CD4-positive, alpha-beta T cell treated with Interleukin-6 at 100 ng/mL for 8 hours (primary cell): ENCODE measurements around the gene ERC2.

Experiments used
- DNase-seq: peaks from one replicate; pipeline ENCODE4 v3.0.0-alpha.2; 2020; ENCODE audit warnings: mixed read lengths, low spot score

The ERC2 gene

GRCh38 chr3:55824406-55824805 is 643.9 kb downstream of the ERC2 start:
- no peak for DNase-seq

DNA sequence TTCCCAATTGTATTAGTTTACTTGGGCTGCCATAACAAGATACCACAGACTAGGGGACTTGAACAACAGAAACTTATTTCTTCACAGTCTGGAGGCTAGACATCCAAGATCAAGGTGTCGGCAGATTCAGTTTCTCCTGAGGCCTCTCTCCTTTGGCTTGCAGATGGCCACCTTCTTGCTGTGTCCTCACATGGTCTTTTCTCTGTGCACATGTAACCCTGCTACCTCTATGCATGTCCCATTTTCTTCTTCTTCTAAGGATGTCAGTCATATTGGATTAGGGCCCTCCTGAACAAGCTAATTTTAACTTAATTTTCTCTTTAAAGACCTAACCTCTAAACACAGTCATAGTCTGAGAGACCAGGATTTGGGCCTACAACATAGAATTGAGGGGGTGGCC is 644.4 kb downstream of the ERC2 start:
- no peak for DNase-seq

DNA sequence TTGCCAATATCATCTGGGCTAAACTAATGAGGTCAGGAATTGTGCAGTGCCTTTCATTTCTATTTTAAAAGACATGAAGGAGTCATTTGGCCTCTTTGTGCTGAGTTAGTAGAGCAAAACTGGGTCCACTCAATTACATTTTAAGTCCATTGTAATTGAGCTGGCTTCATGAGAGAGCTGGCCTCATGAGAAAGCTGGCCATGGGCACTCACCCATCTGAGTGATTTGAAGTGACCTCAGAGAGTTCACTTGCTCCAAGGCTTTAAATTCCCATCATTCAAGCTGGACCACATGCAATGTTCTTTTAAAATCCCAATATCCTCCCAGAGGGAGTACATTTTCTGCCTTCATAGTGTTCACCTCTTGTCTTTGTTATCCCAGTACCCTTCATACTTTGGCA is 645.3 kb downstream of the ERC2 start:
- DNase-seq, result no peak

DNA sequence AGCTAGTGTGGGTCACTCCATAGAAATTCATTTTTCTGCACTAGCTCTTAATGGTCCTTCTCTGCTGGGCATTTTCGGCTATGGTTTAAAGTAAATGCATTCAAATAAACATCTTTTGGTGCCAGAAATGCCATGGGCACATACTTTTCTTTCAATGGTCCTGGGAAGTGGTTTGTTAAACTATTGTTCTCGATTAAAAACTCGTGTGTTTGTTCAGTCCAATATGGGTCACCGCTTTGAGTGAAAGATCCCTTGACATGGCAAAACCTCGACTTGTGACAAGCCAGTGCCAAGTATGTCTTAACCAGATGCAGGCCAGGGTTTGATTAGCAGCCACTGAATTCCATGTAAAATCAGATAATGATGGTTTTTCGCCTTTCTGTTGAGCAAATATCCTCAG is 649.3 kb downstream of the ERC2 start:
- DNase-seq, result no peak

- DNase-seq, result no peak
Observed at GRCh38 chr3:55818485-55818884, 649.8 kb downstream of the ERC2 start.

GRCh38 chr3:55816794-55817576 is 651.3 kb downstream of the ERC2 start:
- no peak for DNase-seq

- no peak for DNase-seq
Observed at GRCh38 chr3:55815262-55815661, 653.0 kb downstream of the ERC2 start.

GRCh38 chr3:55813268-55814097 is 654.8 kb downstream of the ERC2 start:
- no peak for DNase-seq

GRCh38 chr3:55812394-55813013 is 655.8 kb downstream of the ERC2 start:
- DNase-seq, result no peak

DNA sequence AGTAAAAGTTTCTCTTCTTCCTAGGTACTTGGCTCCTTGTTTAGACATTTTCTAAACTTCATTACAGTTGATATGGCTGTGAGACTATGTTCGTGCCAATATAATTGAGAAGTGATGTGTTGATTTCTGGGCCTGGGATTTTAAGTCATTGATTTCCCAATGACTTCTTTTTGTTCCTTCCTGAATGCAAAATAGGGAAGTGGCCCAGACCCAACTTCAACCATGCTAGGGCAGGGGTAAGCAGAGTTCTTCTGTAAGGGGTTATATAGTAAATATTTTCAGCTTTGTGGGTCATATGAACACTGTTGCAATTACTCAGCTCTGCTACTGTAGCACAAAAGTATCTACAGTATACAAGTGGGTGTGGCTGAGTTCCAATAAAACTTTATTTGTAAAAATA is 661.1 kb downstream of the ERC2 start:
- no peak for DNase-seq

- no peak for DNase-seq
Observed at GRCh38 chr3:55805169-55805568, 663.1 kb downstream of the ERC2 start.

DNA sequence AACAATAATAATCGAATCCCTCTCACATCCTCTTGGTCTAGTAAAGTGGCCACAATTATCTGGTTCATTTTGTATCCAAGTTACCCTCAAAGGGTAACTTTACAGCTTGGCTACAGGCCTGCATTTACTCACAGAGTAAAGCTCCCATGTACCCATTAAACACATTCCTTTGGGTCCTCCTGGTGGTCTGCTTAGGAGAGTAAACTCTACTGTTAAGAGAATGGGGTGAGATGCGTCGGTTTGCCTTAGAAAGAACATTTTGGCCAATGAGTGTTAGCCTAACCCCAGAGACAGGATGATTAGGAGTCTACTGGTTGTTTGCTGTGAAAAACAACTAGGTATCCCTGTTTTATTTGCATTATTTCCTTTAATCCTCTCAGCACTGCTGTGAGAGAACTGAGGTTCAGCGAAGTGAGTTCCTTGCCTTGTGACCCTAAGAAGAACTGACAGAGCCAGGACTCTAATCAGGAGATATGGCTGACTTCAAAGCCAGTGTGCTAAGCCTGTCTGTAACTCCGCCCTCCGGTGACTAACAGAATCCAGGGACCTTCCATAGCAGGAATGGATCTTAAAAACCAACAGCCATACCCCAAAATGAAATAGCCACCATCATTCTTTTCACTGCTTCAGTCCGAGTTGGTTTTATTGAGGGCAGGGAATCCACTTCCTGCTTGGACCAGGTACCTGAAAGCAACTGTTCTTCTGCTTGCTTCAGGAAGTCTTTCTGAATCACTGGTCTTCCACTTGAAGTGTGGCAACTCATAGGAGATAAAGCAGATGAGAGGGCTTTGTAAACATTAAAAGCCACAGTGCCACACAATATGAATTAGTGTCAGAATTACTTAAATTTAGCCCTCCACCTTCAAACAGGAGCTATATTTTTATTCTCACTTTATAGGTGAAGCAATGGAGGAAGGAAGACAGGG is 663.8 kb downstream of the ERC2 start:
- DNase-seq, result no peak

DNA sequence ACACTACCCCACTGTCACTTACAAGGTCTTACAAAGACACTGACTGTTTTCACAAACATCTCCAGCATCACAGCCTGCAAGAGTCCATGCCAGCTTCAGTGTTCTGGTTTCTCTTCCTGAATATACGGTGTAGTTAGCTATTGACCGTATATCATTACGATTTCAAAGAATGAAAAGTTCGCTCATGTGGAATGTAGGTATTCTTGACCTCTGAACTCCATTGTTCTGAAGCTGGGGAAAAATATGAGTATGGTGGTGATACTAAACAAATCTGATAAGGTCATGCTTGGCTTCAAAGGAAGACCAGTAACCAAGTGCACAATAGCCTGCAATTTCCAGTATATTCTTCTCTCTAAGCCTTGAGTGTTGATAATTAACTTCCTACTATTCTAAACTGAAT is 665.5 kb downstream of the ERC2 start:
- no peak for DNase-seq

GRCh38 chr3:55801676-55802075 is 666.6 kb downstream of the ERC2 start:
- DNase-seq, result no peak

DNA sequence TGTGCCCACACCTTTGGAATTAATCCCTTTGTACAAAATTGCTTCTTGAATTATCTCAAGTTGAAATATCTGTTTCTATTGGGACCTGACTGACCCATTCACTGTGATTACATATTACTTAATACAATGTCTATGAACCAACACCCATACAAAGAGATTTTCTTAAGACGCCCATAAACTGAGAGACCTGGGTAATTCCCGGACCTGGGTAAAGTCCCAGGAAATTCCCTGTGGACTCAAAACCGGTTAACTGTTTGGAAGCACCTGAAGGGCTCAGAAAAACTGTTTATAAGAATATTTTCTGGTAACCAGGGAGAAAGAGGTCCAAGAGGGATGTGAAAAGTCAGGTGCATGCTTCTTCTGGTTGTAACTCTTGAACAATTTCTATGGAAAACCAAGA is 667.2 kb downstream of the ERC2 start:
- DNase-seq, result no peak

GRCh38 chr3:55797775-55798174 is 670.5 kb downstream of the ERC2 start:
- DNase-seq, result no peak

DNA sequence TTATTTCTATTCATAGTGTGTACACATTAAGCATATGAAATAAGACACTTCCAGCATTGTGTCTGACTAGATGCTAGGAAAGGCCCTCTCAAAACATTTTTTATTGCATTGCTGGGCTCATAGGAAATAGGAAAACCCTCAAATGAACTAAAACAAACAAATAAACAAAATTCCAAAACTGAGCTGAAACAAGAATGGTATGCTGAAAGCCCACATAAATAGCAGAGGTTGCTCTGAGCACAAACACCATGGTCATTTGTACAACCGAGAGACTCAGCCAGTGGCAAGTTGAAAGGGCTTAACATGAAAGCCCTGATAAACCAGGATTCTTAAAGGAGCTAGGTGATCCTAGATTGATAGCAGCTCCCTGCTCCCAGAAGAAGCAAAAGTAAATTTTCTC is 671.2 kb downstream of the ERC2 start:
- DNase-seq, result no peak

DNA sequence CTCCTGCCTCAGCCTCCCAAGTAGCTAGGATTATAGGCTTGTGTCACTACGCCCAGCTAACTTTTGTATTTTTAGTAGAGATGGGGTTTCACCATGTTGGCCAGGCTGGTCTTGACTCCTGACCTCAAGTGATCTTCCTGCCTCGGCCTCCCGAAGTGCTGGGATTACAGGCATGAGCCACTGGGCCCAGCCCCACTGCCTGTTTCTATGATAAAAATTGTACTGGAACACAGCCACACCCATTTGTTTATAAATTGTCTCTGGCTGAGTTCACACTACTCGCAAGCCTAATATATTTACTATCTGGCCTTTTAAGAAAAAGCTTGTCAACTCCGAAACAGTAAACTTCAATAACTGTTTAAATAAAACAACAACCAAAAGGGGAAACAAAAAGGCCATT is 671.7 kb downstream of the ERC2 start:
- no peak for DNase-seq

DNA sequence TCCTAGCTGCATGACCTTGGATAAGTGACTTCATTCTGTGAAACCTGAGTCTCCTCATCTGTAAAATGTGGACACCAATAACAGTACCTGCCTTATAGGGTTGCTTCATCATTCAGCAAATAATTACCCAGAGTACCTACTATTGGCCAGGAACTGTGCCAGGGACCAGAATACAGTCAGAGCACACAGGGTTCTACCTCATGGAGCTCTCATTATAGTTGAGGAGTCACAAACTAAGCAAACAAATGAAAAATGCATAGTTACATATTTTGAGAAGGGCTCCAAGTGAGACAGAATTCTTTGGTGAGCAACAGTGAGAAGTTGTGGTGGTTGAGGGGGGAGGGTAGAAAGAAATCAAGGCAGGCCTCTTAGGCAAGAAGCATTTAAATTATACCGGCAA is 672.5 kb downstream of the ERC2 start:
- no peak for DNase-seq

- no peak for DNase-seq
Observed at GRCh38 chr3:55795296-55795695, 673.0 kb downstream of the ERC2 start.

GRCh38 chr3:55792742-55793141 is 675.5 kb downstream of the ERC2 start:
- DNase-seq, result no peak

GRCh38 chr3:55792009-55792408 is 676.3 kb downstream of the ERC2 start:
- no peak for DNase-seq
